GM13977 (cell line): ENCODE data around the gene CEP85.

Experiments
- DNase-seq: peaks from one replicate; pipeline ENCODE4 v3.0.0; 2012; ENCODE audit warnings: low spot score
- in situ Hi-C: fragments of 300-500 bp; cut with MboI; formaldehyde crosslinking; loops from one replicate; pipeline ENCODE4 v1.12.0; 2022; ENCODE audit warnings: low sequenced_read_pairs, low pct_unique_long_range_greater_than_20kb, mixed read lengths, inconsistent platforms; ENCODE audit not compliant: unreplicated experiment
- TF ChIP-seq, protein P1 (sequence below): IDR thresholded peaks from 2 replicates; pipeline ENCODE4 v1.5.1; 2012; ENCODE audit warnings: mild to moderate bottlenecking, control low read depth; ENCODE audit not compliant: insufficient read depth; ENCODE audit errors: extremely low read depth, missing control alignments

Gene CEP85

DNA sequence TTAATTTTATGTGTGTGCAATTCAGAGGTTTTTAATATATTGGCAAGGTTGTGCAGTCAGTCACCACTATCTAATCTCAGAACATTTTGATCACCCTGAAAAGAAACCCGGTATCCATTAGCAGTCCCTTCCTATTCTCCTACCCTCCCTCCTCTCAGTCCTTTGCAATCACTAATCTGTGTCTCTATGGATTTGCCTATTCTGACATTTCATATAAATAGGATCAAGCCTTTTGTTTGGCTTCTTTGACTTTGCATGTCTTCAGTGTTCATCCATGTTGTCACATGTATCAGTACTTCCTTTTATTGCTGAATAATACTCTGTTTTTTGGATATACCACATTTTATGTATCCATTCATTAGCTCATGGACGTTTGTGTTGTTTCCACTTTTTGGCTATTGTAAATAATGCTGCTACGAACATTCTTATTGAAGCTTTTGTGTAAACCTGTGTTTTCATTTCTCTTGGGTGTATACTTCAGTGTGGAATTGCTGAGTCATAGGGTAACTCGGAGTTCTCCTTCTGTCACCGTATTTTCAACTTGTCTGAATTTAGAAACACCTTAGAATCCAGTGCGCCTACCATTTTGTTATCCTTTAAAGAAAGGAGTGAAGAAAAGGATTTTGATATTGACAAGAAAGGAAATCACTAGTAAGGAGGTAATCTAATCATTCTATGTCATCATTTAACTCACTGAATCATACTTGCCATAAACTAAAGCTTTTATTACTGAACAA is 3.4 kb downstream of the CEP85 start:
- TF ChIP-seq, protein P1, sequence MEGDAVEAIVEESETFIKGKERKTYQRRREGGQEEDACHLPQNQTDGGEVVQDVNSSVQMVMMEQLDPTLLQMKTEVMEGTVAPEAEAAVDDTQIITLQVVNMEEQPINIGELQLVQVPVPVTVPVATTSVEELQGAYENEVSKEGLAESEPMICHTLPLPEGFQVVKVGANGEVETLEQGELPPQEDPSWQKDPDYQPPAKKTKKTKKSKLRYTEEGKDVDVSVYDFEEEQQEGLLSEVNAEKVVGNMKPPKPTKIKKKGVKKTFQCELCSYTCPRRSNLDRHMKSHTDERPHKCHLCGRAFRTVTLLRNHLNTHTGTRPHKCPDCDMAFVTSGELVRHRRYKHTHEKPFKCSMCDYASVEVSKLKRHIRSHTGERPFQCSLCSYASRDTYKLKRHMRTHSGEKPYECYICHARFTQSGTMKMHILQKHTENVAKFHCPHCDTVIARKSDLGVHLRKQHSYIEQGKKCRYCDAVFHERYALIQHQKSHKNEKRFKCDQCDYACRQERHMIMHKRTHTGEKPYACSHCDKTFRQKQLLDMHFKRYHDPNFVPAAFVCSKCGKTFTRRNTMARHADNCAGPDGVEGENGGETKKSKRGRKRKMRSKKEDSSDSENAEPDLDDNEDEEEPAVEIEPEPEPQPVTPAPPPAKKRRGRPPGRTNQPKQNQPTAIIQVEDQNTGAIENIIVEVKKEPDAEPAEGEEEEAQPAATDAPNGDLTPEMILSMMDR, result no peak
- DNase-seq, result no peak
- in situ Hi-C loops, result no loop called here

DNA sequence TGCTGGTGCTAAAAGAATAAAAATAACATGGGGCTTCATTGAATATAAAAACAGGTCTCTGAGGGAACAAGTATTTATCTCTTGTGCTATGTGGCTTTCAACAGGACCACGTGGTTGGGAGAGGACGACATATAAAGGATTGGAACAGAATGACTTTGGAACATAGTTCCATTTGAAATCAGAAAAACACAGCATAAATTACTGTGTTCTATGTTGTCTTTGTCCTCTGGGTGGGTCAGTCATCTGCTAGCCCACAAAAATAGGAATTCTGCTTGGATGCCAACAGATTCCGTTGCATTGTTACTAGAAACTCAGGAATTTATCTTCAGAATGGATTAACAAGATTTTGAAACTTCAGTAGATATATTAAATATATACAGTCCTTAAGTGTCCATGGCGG is 5.9 kb downstream of the CEP85 start:
- TF ChIP-seq, protein P1, result no peak
- no peak for DNase-seq
- in situ Hi-C loops, result no loop called here

DNA sequence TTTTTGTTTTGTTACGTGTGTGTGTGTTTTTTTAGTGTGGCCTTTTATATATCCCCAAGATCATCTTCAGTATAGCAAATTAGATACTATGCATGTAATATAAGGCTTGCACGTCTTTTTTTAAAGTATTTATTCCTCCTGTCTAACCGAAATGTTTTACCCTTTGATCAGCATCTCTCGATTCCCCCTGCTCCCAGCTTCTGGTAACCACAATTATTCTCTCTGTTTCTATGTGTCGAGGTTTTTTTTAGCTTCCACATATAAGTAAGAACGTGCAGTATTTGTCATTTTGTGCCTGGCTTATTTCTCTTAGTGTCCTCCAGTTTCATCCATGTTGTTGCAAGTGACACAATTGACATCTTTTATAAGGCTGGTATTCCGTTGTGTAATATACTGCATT is 18.7 kb downstream of the CEP85 start:
- no peak for DNase-seq
- TF ChIP-seq, protein P1, result no peak
- in situ Hi-C loops, result no loop called here

DNA sequence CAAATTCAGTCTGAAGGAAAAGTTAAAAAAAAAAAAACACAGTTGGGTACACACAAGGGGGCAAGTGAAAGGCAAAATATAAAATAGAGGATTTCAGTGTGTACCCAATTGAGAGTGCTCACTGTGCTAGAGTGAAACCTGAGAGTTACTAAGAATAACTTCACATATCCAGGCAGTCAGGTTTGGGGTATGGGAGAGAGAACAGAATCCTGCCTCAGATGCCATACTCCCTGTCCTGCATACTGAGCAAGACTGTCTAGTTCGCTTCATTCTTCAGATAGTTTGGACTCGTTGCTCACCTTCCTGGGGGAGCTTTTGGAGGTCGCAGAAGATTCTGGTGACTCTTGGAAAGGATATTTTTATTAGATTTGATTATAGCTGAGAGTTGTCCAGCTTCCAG is 20.4 kb downstream of the CEP85 start:
- no peak for DNase-seq
- in situ Hi-C loops, result no loop called here
- TF ChIP-seq, protein P1, result no peak

DNA sequence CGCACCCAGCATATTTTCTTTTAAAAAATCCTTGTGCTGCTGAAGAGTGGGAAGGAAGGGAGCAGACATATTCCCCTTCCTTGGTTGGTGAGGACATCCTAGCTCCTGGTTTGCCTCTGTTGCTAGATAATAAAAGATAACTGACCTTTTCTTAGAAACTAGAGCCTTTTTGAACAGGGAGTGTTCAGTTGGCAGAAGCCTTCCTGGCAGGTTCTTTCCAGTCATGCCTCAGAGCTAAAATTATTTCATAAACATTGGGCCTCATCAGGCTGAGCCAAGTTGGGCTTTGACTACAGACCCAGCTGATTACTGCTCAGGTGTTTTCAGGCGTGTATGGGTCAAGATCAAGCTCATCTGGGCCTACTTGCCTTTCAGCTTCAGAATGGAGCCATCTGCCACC is 23.2 kb downstream of the CEP85 start:
- TF ChIP-seq, protein P1, result no peak
- in situ Hi-C loops, result no loop called here
- no peak for DNase-seq

DNA sequence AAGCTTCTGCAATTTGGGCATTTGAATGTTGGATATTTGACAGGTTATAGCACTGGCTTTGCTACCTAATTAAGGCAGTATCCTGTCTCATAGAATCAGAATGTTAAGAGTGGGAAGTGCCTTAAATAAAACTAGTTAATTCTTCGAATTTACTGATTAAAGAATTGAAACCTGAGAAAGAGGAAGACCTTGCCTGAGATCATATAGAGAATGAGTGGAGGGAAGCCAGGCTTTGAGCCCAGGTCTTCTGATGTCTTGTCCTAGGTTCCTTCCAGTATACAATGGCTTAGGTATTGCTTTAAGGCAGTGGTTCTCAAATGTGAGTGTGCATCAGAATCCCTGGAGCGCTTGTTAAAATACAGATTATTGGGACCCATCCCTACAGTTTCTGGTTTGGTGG is 25.0 kb downstream of the CEP85 start:
- in situ Hi-C loops, result no loop called here
- no peak for DNase-seq
- TF ChIP-seq, protein P1, result no peak
